ENCODE data around the gene DNASE1L1.

The DNASE1L1 gene

DNA sequence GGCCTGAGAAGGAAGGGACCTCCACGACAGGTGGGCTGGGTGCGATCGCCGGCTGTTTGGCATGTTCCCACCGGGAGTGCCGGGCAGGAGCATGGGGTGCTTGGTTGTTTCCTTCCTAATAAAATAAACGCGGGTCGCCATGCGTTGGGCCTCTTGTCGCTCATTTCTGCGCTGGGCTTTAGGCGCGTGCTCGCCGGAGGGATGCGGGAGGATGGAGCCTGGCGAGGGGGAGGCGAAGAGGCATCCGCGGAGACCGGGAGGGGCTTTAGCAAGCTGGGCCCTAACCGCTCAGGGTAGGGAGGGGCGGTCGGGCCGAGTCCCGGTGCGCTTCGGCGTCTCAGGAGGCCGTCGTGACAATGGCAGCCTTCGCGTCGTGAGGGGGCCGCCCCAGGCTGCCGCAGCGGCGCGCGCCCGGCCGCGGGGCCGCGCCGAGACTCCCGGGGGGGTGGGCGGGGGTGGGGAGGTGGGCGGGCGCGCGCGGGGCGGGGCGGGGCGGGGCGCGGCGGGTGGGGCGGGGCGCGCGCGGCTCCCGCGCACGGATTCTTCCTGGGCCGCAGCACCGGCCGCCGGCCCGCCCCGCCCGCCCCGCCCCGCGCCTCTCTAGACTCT is 27.4 kb upstream of the DNASE1L1 start:
- DNase-seq, result peak in 1 of 2 donors; percentile 29

DNA sequence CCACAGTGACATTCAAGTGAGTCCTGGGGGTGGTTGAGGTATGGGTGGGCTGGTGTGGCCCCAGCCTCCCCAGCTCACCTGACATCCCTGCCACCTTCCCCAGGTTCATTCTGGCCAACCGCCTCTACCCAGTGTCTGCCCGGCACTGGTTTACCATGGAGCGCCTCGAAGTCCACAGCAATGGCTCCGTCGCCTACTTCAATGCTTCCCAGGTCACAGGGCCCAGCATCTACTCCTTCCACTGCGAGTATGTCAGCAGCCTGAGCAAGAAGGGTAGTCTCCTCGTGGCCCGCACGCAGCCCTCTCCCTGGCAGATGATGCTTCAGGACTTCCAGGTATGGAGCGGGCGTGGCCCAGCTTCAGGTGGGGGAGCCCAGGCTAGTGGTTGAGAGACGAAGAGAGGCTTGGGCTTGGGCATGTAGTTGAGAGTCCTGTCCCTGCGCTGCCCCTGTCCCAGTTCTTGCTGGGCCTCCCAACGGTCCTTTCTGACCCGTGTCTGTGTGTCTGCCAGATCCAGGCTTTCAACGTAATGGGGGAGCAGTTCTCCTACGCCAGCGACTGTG is 26.2 kb upstream of the DNASE1L1 start:
- DNase-seq, result no peak

DNA sequence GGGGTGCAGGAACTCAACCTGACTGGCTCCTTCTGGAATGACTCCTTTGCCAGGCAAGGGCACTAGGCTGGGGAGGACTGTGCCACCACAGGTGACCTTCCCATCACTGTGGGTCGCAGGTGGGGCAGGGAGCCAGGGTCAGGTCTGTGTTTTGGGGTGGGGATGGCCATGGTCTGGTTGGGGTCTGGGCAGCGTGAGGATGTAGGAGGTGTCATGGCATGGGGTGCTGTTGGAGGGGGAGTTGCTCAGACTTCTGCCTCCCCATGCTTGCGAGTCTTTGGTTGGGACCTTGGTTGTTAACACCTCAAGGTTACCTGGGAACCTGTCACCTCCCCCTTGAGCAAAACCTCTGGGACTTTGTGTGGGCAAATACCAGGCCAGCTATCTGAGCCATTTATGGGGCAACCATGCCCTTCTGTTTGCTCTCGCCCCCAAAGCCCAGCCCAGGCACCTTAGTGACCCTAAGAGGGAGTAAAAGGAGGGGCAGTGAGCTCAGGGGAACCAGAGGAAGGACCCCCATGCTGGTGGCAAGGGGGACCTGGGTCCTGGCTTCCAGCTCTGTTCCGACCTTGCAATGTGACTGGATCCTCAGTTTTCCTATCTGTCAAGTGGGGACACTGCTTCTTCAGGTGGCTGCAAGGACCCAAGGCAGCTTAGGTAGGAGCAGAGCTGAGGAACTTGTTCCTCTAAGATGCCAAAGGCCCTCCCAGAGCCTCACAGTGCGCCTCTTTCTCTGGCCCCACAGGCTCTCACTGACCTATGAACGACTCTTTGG is 25.5 kb upstream of the DNASE1L1 start:
- no peak for DNase-seq

DNA sequence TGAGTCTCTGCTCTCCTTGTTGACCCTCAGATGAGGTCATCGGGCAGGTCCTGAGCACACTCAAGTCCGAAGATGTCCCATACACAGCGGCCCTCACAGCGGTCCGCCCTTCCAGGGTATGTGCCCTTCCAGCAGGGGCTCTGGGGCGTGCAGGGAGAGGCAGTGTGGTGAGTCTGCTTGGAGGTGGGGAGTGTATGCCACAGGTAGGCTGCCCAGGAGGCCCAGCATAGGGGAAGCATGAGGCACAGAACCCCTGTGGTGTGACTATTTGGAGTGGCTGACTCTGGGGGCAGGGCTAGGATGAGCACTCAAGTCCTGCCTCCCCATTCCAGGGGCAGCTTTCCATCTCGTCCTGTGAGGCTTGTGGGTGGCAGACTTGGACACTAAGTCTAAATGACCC is 24.6 kb upstream of the DNASE1L1 start:
- DNase-seq, result no peak

DNA sequence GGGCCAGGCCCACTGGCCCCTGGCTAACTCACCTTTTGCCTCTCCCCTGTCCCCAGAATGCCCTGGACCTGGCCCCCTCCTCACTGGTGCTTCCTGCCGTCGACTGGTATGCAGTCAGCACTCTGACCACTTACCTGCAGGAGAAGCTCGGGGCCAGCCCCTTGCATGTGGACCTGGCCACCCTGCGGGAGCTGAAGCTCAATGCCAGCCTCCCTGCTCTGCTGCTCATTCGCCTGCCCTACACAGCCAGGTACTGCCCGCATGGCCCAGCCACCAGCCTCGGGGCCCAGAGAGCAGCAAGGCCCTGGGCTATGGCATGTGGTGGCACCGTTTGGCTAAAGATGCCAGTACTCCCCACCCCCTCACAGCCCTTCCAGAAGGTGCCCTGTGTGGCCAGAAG is 23.2 kb upstream of the DNASE1L1 start:
- DNase-seq, result no peak

DNA sequence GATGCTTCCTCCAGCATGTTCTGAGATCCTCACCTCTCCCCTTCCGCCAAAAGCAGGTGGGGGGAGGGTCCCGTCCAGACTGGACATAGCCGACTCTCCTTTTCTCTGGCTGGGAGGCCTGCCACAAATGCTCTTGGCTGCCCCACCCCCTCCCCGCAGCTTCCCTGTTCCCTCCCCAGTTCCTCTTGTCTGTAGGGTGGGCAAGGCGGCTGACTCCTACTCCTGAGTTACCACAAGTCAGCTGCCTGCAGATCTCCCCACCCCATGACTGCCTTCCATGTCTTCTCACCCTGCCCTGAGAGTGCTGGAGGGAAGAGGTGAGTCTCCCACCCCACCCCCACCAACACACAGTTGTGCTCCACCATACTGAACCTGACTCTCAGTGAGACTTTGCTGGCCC is 22.3 kb upstream of the DNASE1L1 start:
- DNase-seq, result no peak

DNA sequence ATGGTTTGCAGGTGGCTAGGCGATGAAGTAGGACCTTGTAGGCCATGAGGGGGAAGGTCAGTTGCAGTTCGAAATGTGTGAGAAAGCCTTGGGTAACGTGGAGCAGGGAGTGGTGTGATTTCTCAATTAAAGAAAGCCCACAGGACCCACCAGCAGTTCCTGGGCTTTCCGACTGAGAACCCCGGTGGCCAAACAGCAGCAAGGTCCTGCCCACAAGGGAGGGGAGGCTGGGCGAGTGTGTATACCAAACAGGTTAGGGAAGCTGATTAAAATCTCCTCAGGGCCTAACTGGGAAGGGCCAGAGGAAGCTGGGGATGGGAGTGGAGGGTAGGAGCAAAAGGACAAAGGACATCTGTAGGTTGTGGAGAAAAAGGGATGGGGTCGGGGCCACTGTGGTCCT is 21.9 kb upstream of the DNASE1L1 start:
- DNase-seq, result no peak

DNA sequence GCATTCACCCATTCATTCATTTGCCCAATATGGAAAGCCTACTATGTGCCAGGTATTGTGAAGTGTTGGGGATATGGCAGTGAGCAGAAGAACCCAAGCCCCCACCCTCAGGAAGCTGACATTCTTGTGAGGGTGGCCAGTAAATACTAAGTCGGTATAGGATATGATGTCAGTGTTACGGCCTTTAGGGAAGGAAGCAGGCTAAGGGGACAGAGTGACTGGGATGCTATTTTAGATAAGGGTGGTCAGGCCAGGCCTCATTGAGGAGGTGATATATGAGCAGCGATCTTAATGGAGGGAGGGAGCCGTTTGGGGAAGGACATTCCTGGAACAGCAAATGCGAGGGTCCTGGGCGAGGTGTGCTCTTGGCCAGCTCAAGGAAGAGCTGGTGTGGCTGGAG is 21.4 kb upstream of the DNASE1L1 start:
- no peak for DNase-seq

DNA sequence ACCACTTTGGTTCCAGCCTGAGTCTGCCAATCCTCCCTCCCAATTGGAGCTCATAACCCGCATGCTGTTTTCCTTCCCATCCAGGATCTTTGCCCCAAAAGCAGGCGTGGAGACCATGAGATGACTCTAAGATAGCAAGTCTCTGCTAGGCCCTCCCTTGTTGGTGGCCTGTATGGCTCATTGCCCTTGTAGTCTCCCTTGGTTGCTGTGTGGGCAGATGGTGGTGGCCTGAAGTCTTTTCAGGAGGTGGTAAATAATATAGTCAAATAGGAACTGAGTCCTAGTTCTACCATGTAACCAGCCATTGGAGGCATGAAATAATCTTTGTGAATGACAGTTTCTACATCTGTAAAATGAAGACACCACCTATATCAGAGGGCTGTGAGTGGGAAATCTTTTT is 20.7 kb upstream of the DNASE1L1 start:
- no peak for DNase-seq

DNA sequence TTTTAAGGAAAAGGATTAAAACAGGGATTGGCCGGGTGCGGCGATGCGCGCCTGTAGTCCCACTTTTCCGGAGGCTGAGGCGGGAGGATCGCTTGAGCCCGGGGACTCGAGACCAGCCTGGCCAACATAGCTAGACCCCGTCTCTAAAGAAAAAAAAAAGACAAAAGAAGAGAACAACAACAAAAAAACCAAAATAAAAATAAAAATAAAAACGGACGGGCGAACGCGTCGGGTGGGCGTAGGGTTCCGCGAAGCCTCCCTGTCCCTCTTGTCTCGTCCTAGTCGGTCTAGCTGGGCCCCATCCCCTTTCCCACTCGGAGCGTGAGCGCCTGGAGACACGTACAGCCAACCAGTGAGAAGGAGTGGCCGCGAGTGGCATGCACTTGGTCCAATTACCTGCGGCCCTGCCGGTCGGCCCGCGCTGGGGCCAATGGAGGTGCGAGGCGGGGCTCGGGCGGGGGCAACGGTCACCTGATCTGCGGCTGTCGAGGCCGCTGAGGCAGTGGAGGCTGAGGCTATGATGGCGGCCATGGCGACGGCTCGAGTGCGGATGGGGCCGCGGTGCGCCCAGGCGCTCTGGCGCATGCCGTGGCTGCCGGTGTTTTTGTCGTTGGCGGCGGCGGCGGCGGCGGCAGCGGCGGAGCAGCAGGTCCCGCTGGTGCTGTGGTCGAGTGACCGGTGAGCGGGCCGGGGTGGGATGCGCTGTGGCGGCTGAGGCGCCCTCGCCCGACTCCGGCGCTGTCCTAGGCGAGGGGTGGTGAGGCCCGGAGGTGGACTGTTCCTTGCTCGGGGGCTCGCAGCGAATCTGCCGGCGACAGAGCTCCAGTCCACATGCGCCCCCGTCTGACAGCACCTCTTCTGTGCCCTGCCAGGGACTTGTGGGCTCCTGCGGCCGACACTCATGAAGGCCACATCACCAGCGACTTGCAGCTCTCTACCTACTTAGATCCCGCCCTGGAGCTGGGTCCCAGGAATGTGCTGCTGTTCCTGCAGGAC is 19.4 kb upstream of the DNASE1L1 start, which contains the start of gene ATP6AP1:
ATP6AP1 (plus strand) TSS at position 502 of the 996 bp plus-strand sequence; CDS start at position 518, 16 bp downstream.
- peak; percentile 77 to 80 for DNase-seq

DNA sequence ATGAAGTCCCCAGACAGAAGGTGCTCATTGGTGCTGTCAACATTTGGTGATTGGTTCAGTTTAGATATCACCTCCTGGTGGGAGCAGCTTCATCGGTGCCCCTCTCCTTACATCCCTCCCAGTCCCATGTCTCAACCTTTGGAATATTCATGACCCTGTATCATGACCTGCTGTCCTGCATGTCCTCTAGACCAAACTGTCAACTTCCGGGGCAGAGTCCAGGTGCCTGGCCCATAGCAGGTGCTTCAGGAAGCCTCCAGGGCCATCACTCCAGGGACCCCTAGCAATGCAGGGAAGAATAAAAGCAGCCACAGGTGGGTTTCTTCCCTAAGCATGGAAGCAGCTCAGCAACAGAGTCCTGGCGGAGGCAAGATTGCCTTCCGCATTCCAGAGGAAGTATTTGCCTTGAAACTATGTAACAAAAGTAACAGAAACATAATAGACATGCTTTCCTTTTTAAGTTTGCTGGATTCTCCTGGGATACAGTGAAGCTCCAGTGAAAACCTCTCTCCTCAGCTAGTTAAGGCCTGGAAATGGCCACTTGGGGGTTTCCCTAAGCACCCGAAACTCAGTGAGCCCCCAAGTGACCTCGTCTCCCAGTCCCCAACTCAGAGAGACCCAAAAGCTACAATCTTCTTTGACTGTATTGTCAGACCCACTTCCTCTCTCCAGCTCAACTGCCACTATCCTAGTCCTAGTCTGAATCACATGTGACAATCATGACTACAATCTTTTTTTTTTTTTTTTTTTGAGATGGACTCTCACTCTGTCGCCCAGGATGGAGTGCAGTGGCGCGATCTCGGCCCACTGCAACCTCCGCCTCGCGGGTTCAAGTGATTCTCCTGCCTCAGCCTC is 18.1 kb upstream of the DNASE1L1 start:
- DNase-seq, result no peak

DNA sequence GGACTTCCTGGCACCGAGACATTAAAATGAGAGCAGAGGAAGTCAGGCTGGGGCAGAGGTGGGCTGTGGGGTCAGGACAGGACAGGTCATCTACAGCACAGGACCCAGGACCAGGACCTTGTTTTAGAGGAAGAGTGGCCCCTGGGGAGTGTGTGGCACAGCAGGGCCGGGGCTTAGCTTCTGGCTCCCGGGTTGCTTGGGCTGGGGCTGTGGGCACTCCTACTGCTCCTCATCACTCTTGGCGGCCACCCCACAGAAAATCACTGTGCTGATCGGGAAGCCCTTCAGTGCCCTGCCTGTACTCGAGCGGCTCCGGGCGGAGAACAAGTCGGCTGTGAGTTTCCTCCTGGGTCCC is 11.3 kb upstream of the DNASE1L1 start:
- DNase-seq, result no peak

DNA sequence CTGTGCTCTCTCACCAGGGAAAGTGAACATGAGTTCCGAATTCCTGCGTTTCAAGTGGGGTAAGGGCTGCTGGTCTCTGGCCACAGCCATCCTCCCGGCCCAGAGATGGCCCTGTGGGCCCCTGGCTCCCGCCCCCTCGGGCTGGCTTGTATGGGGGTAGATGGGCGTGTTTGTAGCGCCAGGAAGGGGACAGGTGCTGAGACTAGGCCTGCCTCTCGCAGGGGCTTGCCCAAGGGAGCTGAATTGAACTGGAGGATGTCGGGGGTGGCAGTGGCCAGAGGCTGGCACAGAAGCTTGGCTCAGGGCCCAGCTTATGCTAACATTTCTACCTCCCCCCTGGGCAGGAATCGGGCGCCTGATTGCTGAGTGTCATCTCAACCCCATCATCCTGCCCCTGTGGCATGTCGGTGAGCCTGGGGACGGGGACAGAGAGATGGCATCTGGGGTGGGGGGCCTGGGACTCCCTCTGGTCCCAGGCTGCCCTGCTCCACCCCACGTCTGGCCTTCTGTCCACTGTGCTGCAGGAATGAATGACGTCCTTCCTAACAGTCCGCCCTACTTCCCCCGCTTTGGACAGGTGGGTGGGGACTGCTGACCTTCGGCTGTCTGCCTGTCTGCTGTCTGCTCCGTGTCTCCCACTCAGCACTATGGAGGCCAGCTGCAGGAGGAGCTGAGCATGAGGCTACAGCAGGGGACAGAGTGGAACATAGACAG is 10.8 kb upstream of the DNASE1L1 start:
- no peak for DNase-seq

DNA sequence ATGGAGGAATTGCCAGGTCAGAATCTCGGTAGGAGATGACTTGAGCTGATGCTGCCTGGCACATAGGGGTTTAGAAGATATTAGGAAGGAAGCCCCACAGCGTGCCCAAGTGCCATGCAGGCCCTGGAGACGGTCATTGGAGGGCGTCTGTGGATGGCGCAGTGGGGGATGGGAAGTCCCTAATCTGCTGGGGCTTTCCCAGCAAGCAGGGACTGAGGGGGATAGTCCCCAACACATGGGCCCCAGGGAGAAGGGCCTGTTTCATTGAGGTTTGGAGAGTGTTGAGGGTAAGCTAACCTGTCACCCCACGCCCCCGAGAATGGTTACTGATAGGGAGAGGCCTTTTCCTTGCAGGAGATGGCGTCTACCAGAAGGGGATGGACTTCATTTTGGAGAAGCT is 10.1 kb upstream of the DNASE1L1 start:
- no peak for DNase-seq

DNA sequence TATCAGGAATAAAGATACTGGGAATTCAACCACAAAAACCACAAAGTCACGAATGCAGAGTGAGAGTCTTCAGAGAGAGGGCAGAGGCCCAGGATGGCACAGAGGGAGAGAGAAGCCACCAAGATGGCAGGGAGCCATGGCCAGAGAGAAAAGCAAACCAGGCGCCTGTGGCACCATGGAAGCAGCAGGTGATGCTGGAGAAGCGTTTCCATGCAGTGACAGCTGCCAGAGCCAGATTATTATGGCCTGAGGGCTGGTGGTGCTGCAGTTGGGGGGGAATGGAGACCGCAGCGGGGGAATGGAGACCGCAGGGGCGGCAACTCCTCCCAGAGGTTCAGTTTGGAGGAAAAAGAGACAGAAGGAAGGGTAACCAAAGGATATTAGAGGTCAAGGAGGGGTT is 8.1 kb upstream of the DNASE1L1 start:
- DNase-seq, result no peak

DNA sequence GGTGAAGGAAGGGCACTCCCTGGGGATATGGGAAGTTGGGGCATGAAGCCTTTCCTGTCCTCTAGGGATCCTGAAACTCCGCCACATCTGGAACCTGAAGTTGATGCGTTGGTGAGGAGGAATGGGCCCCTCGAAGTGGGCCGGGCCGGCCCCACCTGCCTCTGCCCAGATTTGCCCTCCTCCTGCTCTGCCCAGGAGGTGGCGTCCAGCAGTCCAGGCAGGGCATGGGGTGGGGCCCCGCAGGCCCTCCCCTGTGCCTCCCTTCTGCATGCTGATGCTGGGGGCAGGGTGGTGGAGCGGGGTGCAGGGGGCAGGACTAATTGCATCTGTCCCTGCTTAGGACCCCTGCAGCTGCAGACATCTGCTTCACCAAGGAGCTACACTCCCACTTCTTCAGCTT is 4.1 kb upstream of the DNASE1L1 start:
- DNase-seq, result no peak

DNA sequence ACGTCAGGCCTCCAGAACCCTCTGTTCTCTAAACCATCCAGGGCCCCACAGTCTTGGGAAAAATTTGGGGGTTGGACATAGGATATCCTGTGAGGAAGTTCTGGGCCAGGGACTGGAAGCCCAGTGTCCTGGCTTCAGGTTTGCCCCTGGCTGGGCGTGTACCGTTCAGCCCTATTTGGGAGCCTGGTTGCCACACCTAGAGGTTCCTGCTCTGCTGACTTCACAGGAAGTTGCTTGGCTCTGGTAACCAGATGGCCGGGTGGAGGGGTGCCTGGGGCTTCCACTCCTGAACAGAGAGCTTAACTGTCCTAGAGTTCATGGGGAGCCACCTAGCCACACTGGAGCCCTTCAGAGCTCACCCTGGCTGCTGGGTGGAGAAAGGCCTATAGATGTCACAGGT is 3.4 kb upstream of the DNASE1L1 start:
- DNase-seq, result no peak

DNA sequence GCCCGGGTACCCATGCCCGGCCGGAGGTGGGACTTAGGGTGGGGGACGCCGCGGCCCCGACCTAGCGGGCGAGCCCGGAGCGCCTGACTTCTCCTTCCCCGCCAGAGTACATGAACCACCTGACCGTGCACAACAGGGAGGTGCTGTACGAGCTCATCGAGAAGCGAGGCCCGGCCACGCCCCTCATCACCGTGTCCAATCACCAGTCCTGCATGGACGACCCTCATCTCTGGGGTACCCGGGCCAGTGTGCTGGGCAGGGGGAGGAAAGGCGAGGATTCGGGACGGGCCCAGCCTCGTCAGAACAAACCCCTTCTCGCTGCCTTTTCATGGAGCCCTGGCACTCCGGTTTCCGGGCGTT is 2.9 kb upstream of the DNASE1L1 start:
- DNase-seq, result peak in 1 of 2 donors; percentile 34

DNA sequence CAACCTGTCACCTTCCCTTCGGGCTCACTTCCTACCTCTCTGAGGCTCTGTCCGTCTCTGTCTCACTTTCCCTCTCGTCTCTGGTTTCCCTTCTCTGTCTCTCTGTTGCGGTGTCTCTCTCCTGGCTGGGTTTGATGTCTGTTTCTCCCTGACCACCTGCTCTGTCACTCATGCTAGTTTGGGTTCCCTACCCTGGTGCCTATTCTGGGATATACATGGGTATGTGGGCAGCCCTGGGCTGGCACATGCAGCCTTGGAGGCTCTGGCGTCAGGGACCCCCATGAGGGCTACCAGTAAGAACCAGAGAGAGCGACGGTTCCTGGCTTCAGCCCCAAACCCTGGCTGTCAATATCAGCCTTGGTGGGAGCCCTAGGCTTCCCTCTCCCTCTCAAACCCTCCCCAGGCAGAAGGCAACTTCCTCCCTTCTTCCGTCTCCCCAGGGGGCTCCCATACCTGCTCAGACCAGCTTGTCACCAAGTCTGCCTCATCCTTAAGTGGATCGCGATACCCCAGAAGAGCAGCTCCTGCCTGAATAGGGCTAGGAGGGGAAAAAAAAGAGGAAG is 314 bp downstream of the DNASE1L1 start:
- DNase-seq, result no peak

DNA sequence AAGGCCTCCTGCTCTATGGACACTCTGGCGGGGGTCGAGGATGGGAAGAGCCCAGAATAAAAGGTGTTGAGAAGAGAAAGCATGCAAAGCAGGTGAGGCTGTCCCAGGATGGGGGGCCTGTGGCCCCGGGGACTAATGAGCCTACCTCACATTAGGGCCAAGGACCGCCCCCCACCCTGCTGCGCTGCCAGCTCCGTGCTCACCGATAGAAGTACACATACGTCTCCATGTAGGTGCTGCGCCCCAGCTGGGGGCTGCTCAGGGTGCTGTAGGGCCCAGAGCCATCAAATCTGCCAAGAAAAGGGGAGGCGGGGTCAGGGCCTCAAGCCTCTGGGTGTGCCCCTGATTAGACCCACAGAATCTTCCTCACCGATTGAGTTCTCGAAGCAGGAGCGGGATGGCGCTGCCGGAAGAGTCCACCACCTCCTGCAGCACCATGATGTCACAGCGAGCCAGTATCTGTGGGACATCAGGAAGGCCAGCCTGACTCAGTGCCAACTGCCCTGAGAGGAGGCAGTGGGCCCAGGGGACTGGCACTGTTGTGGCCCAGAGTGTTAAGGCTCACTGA is 4.3 kb downstream of the DNASE1L1 start:
- no peak for DNase-seq

DNA sequence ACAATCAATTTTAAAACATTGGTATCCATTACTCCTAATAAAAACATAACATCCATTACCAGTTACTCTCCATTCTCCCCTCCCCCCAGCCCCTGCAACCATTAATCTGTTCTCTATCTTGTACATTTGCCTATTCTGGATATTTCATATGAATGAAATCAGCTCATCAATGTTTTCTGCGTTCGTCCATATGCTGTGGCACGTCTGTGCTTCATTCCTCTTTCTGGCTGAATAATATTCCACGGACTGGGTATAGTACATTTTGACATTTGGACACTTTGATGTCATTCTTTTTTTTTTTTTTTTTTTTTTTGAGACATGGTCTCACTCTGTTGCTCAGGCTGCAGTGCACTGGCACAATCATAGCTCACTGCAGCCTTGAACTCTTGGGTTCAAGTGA is 5.2 kb downstream of the DNASE1L1 start:
- DNase-seq, result no peak
